ENCODE measurements around the gene PPP2R5C. TPM values are rescaled to one million over a fixed set of nuclear protein-coding genes. Genes with fewer than 3 reads are reported as not detected.
A peak's percentile ranks its signal among the peaks of the same experiment; 100 is the strongest.

The PPP2R5C gene
- total and polyA plus RNA-seq, 11 donors, result 99.4 to 248 (median 204) TPM

GRCh38 chr14:101963656-101964296 is 202.3 kb downstream of the PPP2R5C start:
- Histone ChIP-seq H3K36me3 (peaks cover 0 to 8% (median 2%) of the 10 kb centered on the region in 9 donors), H3K4me1 (peaks cover 0 to 57% (median 40%) of the 10 kb centered on the region in 12 donors), H3K27ac (peak overlapping the region in 10 of 12 donors; percentile 3 to 98 (median 56)), H3K4me3 (peak overlapping the region in 10 of 12 donors; percentile 13 to 100 (median 99)), H3K27me3 (no peaks in the 10 kb centered on the region), H3K9me3 (no peaks in the 10 kb centered on the region)
- DNase-seq, result no peak
- intact Hi-C loops (cut with DNase I), result loop anchor here in 9 of 10 donors (1.0 to 10.0 kb wide), 11 partner anchors 15 to 354 kb away; partner anchors contain the start of genes ZNF839 (in 5 of the 9), HSP90AA1 (in 2 of the 9) and PPP2R5C (in 1 of the 9)
- ATAC-seq, result peak in 1 of 4 donors; percentile 1
- WGBS, 4 donors, result 47 to 55% (median 50%) methylated on average over 19 to 20 of the region's 20 CpGs
- TF ChIP-seq CTCF (IDR thresholded peaks at IDR 0.05) (no peak), POLR2A (IDR thresholded peaks at IDR 0.05) (no peak)

GRCh38 chr14:101964297-101965180 is 203.0 kb downstream of the PPP2R5C start, which contains the start of gene DYNC1H1:
TSS of gene DYNC1H1 (plus strand) at chr14:101964573. CDS start at chr14:101964692, 119 bp downstream.
- Histone ChIP-seq H3K36me3 (peaks cover 0 to 14% (median 5%) of the 10 kb centered on the region in 9 donors), H3K9me3 (no peaks in the 10 kb centered on the region), H3K4me3 (peak within 1 kb of the TSS; percentile 76 to 100 (median 99)), H3K27me3 (no peaks in the 10 kb centered on the region), H3K4me1 (peaks cover 0 to 59% (median 40%) of the 10 kb centered on the region in 12 donors), H3K27ac (peak within 1 kb of the TSS; percentile 82 to 98 (median 96))
- intact Hi-C loops (cut with DNase I), result loop anchor here in 9 of 10 donors (1.0 to 10.0 kb wide), 9 partner anchors 16 to 353 kb away; partner anchors contain the start of genes ZNF839 (in 5 of the 9), HSP90AA1 (in 3 of the 9) and PPP2R5C (in 1 of the 9)
- ATAC-seq (peak; percentile 85 to 93 (median 91)), DNase-seq (peak; percentile 93 to 97 (median 97))
- peak; percentile 99 to 100 for TF ChIP-seq POLR2A (IDR thresholded peaks at IDR 0.05)
- TF ChIP-seq CTCF (IDR thresholded peaks at IDR 0.05), result no peak
- WGBS, 4 donors, result 0 to 1% (median 0%) methylated on average over 48 to 115 of the region's 115 CpGs

- H3K27ac ChIP-seq, result peak overlapping the region; percentile 82 to 98 (median 96)
- H3K36me3 ChIP-seq, result peaks cover 0 to 20% (median 5%) of the 10 kb centered on the region in 9 donors
- no peaks in the 10 kb centered on the region for H3K27me3 ChIP-seq
- no peaks in the 10 kb centered on the region for H3K9me3 ChIP-seq
- peak; percentile 71 to 83 (median 78) for DNase-seq
- intact Hi-C loops (cut with DNase I), result loop anchor here in 5 of 10 donors (5.0 to 10.0 kb wide), 4 partner anchors 120 to 350 kb away; partner anchors contain the start of genes HSP90AA1 (in 2 of the 5) and ZNF839 (in 2 of the 5)
- peak overlapping the region; percentile 76 to 100 (median 99) for H3K4me3 ChIP-seq
- no peak for TF ChIP-seq CTCF (IDR thresholded peaks at IDR 0.05)
- ATAC-seq, result peak; percentile 16 to 64 (median 48)
- 0 to 1% (median 0%) methylated on average over 15 to 28 of the region's 28 CpGs for WGBS, 4 donors
- peaks cover 0 to 63% (median 43%) of the 10 kb centered on the region in 12 donors for H3K4me1 ChIP-seq
Measured at GRCh38 chr14:101965181-101965544, 203.7 kb downstream of the PPP2R5C start.
